ENCODE data around the gene WAPL. TPM values are rescaled to one million over a fixed set of nuclear protein-coding genes. Genes with fewer than 3 reads are reported as not detected.

WAPL gene
- polyA plus RNA-seq, 1 of the 3 experiments (the other 2 are of a cell fraction) = 8.7 TPM

GRCh38 chr10:86401588-86402282, 119.9 kb downstream of the WAPL start:
- TF ChIP-seq RXRA (IDR thresholded peaks at IDR 0.05; ENCODE audit: borderline replicate concordance, low read depth) (no peak), MEF2A (IDR thresholded peaks at IDR 0.05; ENCODE audit: borderline replicate concordance, low read depth) (no peak), USF1 (IDR thresholded peaks at IDR 0.05; ENCODE audit: borderline replicate concordance, low read depth) (no peak), RCOR1 (IDR thresholded peaks at IDR 0.05; ENCODE audit: low read length) (no peak), YY1 (IDR thresholded peaks at IDR 0.05; ENCODE audit: low read depth) (no peak), ELF1 (IDR thresholded peaks at IDR 0.05) (no peak), IRF3 (IDR thresholded peaks at IDR 0.05; ENCODE audit: low read depth, low read length) (no peak), RAD21 (IDR thresholded peaks at IDR 0.05; ENCODE audit: low read length) (no peak), CTCF (IDR thresholded peaks at IDR 0.05) (no peak), FOXJ3 (CRISPR knock-in tag; IDR thresholded peaks at IDR 0.05) (no peak), PBX3 (IDR thresholded peaks at IDR 0.05) (no peak), EZH2phosphoT487 (IDR thresholded peaks at IDR 0.05; ENCODE audit: borderline replicate concordance, low read depth) (no peak), GATA2 (CRISPR knock-in tag; IDR thresholded peaks at IDR 0.05) (no peak), TEAD4 (IDR thresholded peaks at IDR 0.05; ENCODE audit: borderline replicate concordance, insufficient read depth) (no peak)
- H3K36me3 ChIP-seq (replicated peaks in 1 of 2; ENCODE audit: control insufficient read depth in 1 of 2, insufficient read depth in 2 of 2, low read length in 1 of 2) = no peaks in the 10 kb centered on the region
- ChIA-PET POLR2A (no interaction called here), CTCF (interaction anchor here (0.6 to 6.4 kb wide), 19 partner anchors 10 to 498 kb away, joined by 3 to 92 read pairs (median 5); no protein-coding TSS in a partner anchor)
- peak overlapping the region; percentile 99 for H3K4me2 ChIP-seq
- peak overlapping the region; percentile 95; the same call in 1 of the 2 replicates for H2AFZ ChIP-seq (ENCODE audit: low read depth)
- peak overlapping the region; percentile 80; the same call in 1 of the 2 replicates for H3K9ac ChIP-seq
- no peaks in the 10 kb centered on the region for H3K79me2 ChIP-seq (ENCODE audit: insufficient read depth)
- peaks cover 0 to 16% of the 10 kb centered on the region in 2 experiments; a peak in 3 of 4 replicates for H3K4me1 ChIP-seq (ENCODE audit: control insufficient read depth in 1 of 2, insufficient read depth in 2 of 2, low read depth in 1 of 2, low read length in 1 of 2)
- peak; percentile 57 for DNase-seq
- H3K9me3 ChIP-seq = no peaks in the 10 kb centered on the region
- no peaks in the 10 kb centered on the region for H3K9me2 ChIP-seq
- WGBS (ENCODE audit: low lambda C conversion rate) = 56% methylated on average over 27 of the region's 27 CpGs
- no peak overlapping the region for H3K27ac ChIP-seq (ENCODE audit: low read depth in 2 of 2, low read length in 1 of 2)
- H4K20me1 ChIP-seq (ENCODE audit: insufficient read depth) = no peaks in the 10 kb centered on the region
- peaks cover 9% of the 10 kb centered on the region for H3F3A ChIP-seq (replicated peaks; ENCODE audit: insufficient read depth)
- H3K27me3 ChIP-seq (ENCODE audit: insufficient read depth) = no peaks in the 10 kb centered on the region; the same call in 1 of the 2 replicates
- peak overlapping the region; percentile 72 to 77 for H3K4me3 ChIP-seq (ENCODE audit: low read depth in 2 of 2, low read length in 1 of 2)
